ENCODE measurements around the gene PLAAT2. TPM values are rescaled to one million over a fixed set of nuclear protein-coding genes. Genes with fewer than 3 reads are reported as not detected.
"Not testable (repeated sequence)": the region's sequence is repeated elsewhere in the genome, so short reads cannot be mapped to it uniquely, and the experiment has no call there.

The PLAAT2 gene
- total and polyA plus RNA-seq, 4 donors, result 2.2 to 29.8 (median 14.8) TPM

GRCh38 chr11:63552921-63553320, 10.3 kb downstream of the PLAAT2 start:
- Histone ChIP-seq H3K4me1 (ENCODE audit: control insufficient read depth in 5 of 5, insufficient read depth in 5 of 5, low read length in 5 of 5) (peaks cover 0 to 2% (median 0%) of the 10 kb centered on the region in 5 donors), H3K36me3 (ENCODE audit: control insufficient read depth in 4 of 4, insufficient read depth in 4 of 4, low read length in 4 of 4) (no peaks in the 10 kb centered on the region), H3K9me3 (ENCODE audit: control insufficient read depth in 4 of 4, insufficient read depth in 3 of 4, low read length in 3 of 4) (no peaks in the 10 kb centered on the region), H3K4me3 (no peak overlapping the region), H3K27me3 (ENCODE audit: control insufficient read depth in 3 of 3, insufficient read depth in 3 of 3, low read length in 2 of 3) (no peaks in the 10 kb centered on the region), H3K27ac (ENCODE audit: low read depth in 1 of 2, low read length in 1 of 2) (no peak overlapping the region), H3K9ac (ENCODE audit: insufficient read depth in 1 of 2, low read length in 2 of 2) (no peak overlapping the region)
- no peak for ATAC-seq (ENCODE audit: insufficient read depth, low FRiP score)
- no peak for DNase-seq
- TF ChIP-seq CTCF (IDR thresholded peaks at IDR 0.05; ENCODE audit: control extremely low read depth, extremely low read depth), result no peak
- 89 to 91% methylated on average over 7 of the region's 7 CpGs for WGBS, 2 donors

GRCh38 chr11:63551889-63552266, 11.3 kb downstream of the PLAAT2 start:
- 79 to 84% methylated on average over 6 of the region's 6 CpGs for WGBS, 2 donors
- H3K27me3 ChIP-seq (ENCODE audit: control insufficient read depth in 3 of 3, insufficient read depth in 3 of 3, low read length in 2 of 3), result no peaks in the 10 kb centered on the region
- H3K4me1 ChIP-seq (ENCODE audit: control insufficient read depth in 5 of 5, insufficient read depth in 5 of 5, low read length in 5 of 5), result peaks cover 0 to 2% (median 0%) of the 10 kb centered on the region in 5 donors
- TF ChIP-seq CTCF (IDR thresholded peaks at IDR 0.05; ENCODE audit: control extremely low read depth, extremely low read depth), result no peak
- H3K9ac ChIP-seq (ENCODE audit: insufficient read depth in 1 of 2, low read length in 2 of 2), result no peak overlapping the region
- no peak overlapping the region for H3K27ac ChIP-seq (ENCODE audit: low read depth in 1 of 2, low read length in 1 of 2)
- H3K36me3 ChIP-seq (ENCODE audit: control insufficient read depth in 4 of 4, insufficient read depth in 4 of 4, low read length in 4 of 4), result peaks cover 0 to 5% (median 0%) of the 10 kb centered on the region in 4 donors
- H3K9me3 ChIP-seq (ENCODE audit: control insufficient read depth in 4 of 4, insufficient read depth in 3 of 4, low read length in 3 of 4), result no peaks in the 10 kb centered on the region
- DNase-seq (no peak), ATAC-seq (ENCODE audit: insufficient read depth, low FRiP score) (no peak)
- H3K4me3 ChIP-seq, result no peak overlapping the region

GRCh38 chr11:63551091-63551888, 11.9 kb downstream of the PLAAT2 start:
- H3K36me3 ChIP-seq (ENCODE audit: control insufficient read depth in 4 of 4, insufficient read depth in 4 of 4, low read length in 4 of 4), result peaks cover 0 to 7% (median 1%) of the 10 kb centered on the region in 4 donors
- H3K27me3 ChIP-seq (ENCODE audit: control insufficient read depth in 3 of 3, insufficient read depth in 3 of 3, low read length in 2 of 3), result no peaks in the 10 kb centered on the region
- no peak overlapping the region for H3K27ac ChIP-seq (ENCODE audit: low read depth in 1 of 2, low read length in 1 of 2)
- DNase-seq (no peak), ATAC-seq (ENCODE audit: insufficient read depth, low FRiP score) (no peak)
- H3K9ac ChIP-seq (ENCODE audit: insufficient read depth in 1 of 2, low read length in 2 of 2), result no peak overlapping the region
- no peak overlapping the region for H3K4me3 ChIP-seq
- WGBS, 2 donors, result 56 to 76% methylated on average over 27 of the region's 27 CpGs
- no peaks in the 10 kb centered on the region for H3K9me3 ChIP-seq (ENCODE audit: control insufficient read depth in 4 of 4, insufficient read depth in 3 of 4, low read length in 3 of 4)
- peaks cover 0 to 2% (median 0%) of the 10 kb centered on the region in 5 donors for H3K4me1 ChIP-seq (ENCODE audit: control insufficient read depth in 5 of 5, insufficient read depth in 5 of 5, low read length in 5 of 5)
- no peak for TF ChIP-seq CTCF (IDR thresholded peaks at IDR 0.05; ENCODE audit: control extremely low read depth, extremely low read depth)

GRCh38 chr11:63550156-63550700, 13.0 kb downstream of the PLAAT2 start:
- peaks cover 0 to 15% (median 1%) of the 10 kb centered on the region in 4 donors for H3K36me3 ChIP-seq (ENCODE audit: control insufficient read depth in 4 of 4, insufficient read depth in 4 of 4, low read length in 4 of 4)
- H3K27ac ChIP-seq (ENCODE audit: low read depth in 1 of 2, low read length in 1 of 2); ATAC-seq (ENCODE audit: insufficient read depth, low FRiP score); H3K9me3 ChIP-seq (ENCODE audit: control insufficient read depth in 4 of 4, insufficient read depth in 3 of 4, low read length in 3 of 4); DNase-seq; H3K9ac ChIP-seq (ENCODE audit: insufficient read depth in 1 of 2, low read length in 2 of 2); H3K4me1 ChIP-seq (ENCODE audit: control insufficient read depth in 5 of 5, insufficient read depth in 5 of 5, low read length in 5 of 5); H3K27me3 ChIP-seq (ENCODE audit: control insufficient read depth in 3 of 3, insufficient read depth in 3 of 3, low read length in 2 of 3); H3K4me3 ChIP-seq: not testable (repeated sequence)
- 91 to 95% methylated on average over 22 to 31 of the region's 31 CpGs for WGBS, 2 donors
